Choroid plexus epithelial cell (primary cell): ENCODE data around the gene OR10K1.
"Not testable (repeated sequence)": the region's sequence is repeated elsewhere in the genome, so short reads cannot be mapped to it uniquely, and the experiment has no call there.

Experiments
- DNase-seq: peaks from one replicate; pipeline ENCODE4 v3.0.0-alpha.2; 2010; ENCODE audit warnings: low read depth
- H3K4me3 ChIP-seq: 2 replicates; pipeline ENCODE4 v1.5.1; 2011; ENCODE audit warnings: low read depth, mild to moderate bottlenecking, control low read depth, low read length, moderate library complexity
- CTCF ChIP-seq: conservative IDR thresholded peaks from 2 replicates; pipeline ENCODE4 v1.5.1; 2011; ENCODE audit warnings: low read depth, mild to moderate bottlenecking, control low read depth, inconsistent platforms, low read length, moderate library complexity

The OR10K1 gene

DNA sequence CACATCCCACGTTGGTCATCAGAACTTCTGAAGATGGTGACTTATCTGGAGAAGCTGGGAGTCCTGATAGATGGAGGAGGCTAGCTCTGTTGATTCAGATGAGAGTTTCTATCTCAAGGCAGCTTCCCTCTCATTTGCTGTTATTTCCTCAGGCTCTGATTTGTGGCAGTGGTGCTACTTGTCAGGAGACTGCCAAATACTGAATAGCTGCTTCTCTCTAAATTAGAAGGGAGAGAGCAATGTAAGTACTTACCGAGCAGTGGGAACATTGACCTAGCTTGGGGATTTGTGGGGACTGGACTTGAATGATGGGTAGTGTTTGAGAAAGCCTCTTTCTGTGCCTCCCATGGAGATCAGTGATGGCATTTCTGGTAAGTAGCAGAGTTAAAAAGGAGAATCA, at the start of gene OR10K1:
Gene OR10K1 (plus strand): TSS at position 301 of the 400 bp plus-strand sequence. CDS start 3,728 bp downstream, outside the sequence.
- DNase-seq = no peak
- H3K4me3 ChIP-seq = no peak within 1 kb of the TSS
- no peak for TF ChIP-seq CTCF

DNA sequence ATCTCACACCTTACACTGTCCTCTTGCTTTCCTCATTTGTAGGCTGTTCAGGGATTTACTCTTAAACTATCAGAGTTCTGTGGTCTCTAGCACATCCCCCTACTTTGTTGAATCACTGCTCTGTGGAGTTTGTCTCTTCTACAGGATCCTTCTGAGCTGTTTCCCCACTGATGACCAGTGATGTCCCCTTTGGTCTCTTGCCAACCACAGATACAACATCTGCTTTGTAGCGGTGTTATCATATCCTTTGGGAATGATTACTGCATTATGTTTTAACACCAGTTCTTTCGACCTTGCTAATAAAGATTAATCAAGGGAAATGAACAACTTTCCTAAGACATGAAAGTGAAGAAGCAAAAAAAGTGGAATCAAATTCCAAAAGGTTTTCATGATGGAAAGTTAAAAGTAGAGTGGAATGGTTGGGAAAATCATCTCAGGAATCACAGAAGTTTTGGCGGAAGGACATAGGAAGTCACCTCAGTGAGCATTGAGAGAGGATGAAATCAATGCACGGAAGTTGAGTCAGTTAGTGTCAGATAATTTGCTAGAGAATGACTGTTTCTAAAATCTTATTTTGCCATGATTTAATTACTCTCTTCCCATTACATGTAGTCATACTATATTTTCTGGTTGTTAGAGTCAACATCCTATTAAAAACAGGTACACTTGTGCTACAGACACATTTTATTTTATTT, 46.8 kb upstream of the OR10K1 start:
- TF ChIP-seq CTCF = no peak
- no peak for DNase-seq

GRCh38 chr1:158417586-158417985, 44.0 kb upstream of the OR10K1 start:
- no peak overlapping the region for H3K4me3 ChIP-seq
- TF ChIP-seq CTCF = no peak
- DNase-seq = no peak

More for the DNA sequence above, 46.8 kb upstream of the OR10K1 start:
- no peak overlapping the region for H3K4me3 ChIP-seq

GRCh38 chr1:158422212-158422611, 39.4 kb upstream of the OR10K1 start:
- no peak for DNase-seq
- TF ChIP-seq CTCF = no peak
- no peak overlapping the region for H3K4me3 ChIP-seq

DNA sequence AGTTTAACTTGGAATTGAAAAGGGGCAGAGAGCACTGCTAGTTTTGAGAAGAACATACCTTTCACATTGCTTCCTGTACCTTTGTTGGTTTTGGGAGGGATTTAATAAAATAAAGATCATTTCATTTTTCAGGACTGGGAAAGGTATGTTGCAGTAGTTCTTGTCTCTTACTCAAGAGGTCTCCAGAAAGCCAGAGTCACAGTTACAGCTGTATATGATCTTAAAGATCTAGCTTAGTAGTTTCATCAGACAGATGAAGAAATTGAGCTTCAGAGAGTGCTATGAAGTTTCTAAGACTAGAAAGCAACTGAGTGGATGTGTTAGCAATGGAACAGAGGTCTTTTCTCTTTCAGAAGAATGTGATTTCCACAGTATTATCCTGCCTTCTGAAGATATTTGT, 36.6 kb upstream of the OR10K1 start:
- DNase-seq = no peak
- H3K4me3 ChIP-seq = no peak overlapping the region
- TF ChIP-seq CTCF = no peak

- no peak within 1 kb of the TSS for H3K4me3 ChIP-seq
- no peak for TF ChIP-seq CTCF
- DNase-seq = no peak
Measured at GRCh38 chr1:158426137-158426536, 35.5 kb upstream of the OR10K1 start, which contains the start of gene OR10K2. TSS of gene OR10K2 (minus strand) at chr1:158426237. CDS start at chr1:158420866, 5,371 bp downstream.

DNA sequence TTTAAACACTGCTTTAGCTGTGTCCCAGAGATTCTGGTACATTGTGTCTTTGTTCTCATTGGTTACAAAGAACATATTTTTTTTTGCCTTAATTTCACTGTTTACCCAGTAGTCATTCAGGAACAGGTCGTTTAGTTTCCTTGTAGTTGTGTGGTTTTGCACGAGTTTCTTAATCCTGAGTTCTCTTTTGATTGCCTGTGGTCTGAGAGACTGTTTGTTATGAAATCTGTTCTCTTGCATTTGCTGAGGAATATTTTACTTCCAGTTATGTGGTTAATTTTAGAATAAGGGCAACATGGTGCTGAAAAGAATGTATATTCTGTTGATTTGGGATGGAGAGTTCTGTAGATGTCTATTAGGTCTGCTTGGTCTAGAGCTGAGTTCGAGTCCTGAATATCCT, 31.5 kb upstream of the OR10K1 start:
- DNase-seq, H3K4me3 ChIP-seq: not testable (repeated sequence)
